Caki2 (cell line): ENCODE data around the gene SYN1. TPM values are rescaled to one million over a fixed set of nuclear protein-coding genes. Genes with fewer than 3 reads are reported as not detected.
A peak's percentile ranks its signal among the peaks of the same experiment; 100 is the strongest.
"Not testable (repeated sequence)": the region's sequence is repeated elsewhere in the genome, so short reads cannot be mapped to it uniquely, and the experiment has no call there.

Experiments
- DNase-seq: peaks from one replicate; pipeline ENCODE4 v3.0.0-alpha.2; 2015; ENCODE audit warnings: low read depth
- in situ Hi-C: cut with HindIII; loops from 2 replicates; pipeline ENCODE4 v1.10.0; 2016; ENCODE audit warnings: low sequenced_read_pairs, low pct_unique_long_range_greater_than_20kb, mixed read lengths
- total RNA-seq: library from RNA; depleted of rRNA; stranded (reverse); fragments of >200 nt; shearing (Covaris generic); gene quantifications from 2 replicates; pipeline ENCODE4 v1.2.3, GENCODE V29; 2014; ENCODE audit warnings: low replicate concordance; rRNA removed

SYN1 gene
- not detected in 2 replicates for total RNA-seq

- in situ Hi-C loops = no loop called here
- DNase-seq = peak; percentile 72
Observed at GRCh38 chrX:47619486-47620302, at the start of gene SYN1. Gene SYN1 (minus strand): TSS chrX:47619857. CDS start chrX:47619728, 129 bp downstream.

- in situ Hi-C loops, DNase-seq: not testable (repeated sequence)
Observed at GRCh38 chrX:47665797-47666196, 46.1 kb upstream of the SYN1 start.

DNA sequence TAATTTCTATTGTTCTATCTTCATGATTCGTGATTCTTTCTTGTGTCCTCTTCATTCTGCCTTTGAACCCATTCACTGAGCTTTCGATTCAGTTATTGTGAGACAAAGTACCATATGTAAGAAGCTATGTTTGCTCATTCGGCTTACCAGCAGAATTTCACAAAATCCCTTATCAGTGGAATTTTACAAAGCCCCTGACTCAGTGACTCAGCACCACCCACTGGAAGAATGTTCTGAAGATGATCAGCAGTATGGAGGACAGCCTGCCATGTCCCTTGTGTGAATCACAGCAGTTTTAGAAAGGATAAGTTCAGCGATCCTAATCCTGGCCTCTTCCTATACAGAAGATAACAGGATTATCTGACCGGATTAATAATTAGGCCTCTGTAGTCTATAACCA lies 45.1 kb upstream of the SYN1 start:
- in situ Hi-C loops = no loop called here

DNA sequence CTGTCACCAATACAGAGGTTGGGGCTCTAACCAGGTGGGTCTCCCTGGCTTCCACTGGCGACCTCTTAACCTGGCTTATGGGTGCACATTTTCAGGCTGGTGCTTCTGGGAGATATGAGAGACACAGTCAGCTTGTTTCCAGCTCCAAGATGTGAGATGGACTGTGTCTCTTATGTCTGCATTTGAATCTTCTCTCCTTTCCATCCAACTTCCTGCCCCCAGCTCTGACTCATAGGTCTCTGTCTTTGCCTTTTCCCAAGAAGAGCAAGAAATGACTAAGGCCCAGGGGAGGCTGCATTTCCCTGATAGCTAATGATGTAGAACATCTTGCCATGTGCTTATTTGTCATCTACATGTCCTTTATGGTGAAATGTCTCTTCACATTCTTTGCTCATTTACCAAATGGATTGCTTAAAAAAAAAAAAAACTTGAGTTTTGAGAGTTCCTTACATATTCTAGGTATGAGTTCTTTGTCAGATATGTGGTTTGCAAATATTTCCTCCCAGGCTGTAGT lies 42.5 kb upstream of the SYN1 start:
- peak; percentile 78 for DNase-seq
- in situ Hi-C loops = no loop called here

More for the DNA sequence above, 45.1 kb upstream of the SYN1 start:
- no peak for DNase-seq

GRCh38 chrX:47661539-47661938 lies 41.9 kb upstream of the SYN1 start:
- no peak for DNase-seq
- in situ Hi-C loops = no loop called here

GRCh38 chrX:47659421-47659726 lies 39.7 kb upstream of the SYN1 start:
- in situ Hi-C loops = no loop called here
- DNase-seq = no peak

DNA sequence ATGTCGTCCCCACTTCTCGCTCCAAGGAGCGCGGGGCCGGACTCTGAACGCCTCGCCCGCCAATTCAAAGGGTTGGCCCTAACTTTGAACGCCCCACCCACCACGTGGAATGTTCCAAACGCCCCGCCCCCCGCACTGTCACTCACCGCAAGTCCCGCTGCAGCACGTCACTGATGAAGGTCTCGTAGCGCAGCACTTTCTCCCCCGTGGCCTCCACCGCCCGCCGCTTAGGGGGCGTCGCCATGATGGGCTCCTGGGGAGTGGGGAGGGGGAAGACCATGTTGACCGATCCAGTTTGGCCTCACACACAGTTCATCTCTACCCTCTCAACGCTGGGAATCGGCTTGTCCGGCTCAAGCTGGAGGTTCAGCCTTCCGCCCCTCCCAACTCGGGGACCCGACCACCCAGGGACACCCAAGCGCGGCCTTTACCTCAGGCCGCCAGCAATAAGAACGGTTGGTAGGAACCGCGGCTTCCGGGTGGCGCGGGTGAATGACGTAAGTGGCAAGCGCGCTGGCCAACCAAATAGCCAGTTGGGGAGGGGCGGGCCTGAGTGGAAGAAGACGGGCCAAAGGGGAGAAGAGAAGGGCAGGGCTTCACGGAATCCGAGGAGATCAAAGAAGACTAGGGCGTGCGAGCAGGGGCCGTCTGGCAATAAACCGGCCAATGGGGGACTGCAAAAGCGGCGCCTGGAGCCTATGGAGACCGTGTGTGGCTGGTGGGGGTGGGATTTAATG lies 39.2 kb upstream of the SYN1 start, which contains the start of gene UXT:
Gene UXT, minus strand, starts transcription at position 497 of the 737 bp plus-strand sequence. Its CDS starts 253 bp downstream, at position 244.
- in situ Hi-C loops = no loop called here
- DNase-seq = peak; percentile 95

DNA sequence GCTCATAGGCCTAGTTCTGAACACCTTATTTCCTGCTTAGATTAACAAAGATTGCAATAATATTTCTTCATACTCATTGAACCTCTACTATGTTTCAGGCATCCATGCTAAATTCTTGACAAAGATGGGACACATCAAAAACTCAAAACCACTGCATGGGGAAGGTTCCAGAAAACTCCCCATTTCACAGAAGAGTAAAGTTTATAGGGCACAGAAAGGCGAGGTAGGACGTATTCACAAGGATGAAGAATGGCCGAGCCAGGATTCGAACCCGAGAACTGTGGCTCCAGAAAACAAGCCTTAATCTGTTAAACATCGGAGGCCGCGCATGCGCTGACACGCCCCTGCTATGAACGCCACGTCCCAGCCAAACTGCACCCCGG lies 38.6 kb upstream of the SYN1 start:
- no peak for DNase-seq
- in situ Hi-C loops = no loop called here

DNA sequence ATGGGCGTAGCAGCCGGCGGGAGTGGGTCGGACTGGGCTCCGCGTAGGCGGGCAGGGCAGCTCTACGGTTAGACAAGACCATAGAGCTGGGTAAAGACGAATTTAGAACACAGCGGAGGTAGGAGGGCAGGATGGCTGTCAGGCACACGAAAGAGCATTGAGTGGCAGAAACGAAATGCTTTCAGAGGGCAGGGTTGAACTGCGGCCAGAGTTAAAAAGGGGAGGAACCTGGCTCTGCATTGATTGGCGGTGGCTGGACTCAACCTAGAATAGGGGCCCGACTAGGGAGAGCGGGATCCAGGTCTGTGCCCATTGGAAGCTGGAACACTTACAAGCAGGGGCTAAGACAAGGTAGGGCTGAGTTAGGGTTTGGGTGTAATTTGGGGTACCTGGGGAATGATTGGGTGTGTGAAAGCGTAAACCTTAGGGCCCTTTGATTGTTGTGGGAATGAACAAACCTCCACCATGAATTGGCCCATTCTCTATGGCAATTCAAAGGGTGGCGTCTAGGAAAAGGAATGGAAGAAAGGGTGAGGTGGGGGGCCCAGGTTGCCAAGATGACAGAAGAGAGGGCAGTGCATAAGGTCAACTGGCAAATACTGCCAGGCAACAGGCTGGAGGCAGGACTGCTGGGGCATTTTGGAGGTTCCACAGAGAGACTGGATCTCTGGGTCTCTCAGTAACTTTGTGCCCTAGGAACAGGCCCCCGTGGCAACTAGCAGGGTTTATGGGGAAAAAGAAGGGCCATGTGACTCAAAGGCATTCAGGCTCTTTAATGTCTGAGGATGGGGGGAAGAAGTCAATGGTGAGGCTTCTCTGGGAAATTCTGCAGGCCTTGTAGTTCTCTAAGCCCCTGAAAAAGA lies 31.6 kb upstream of the SYN1 start:
- in situ Hi-C loops = no loop called here
- no peak for DNase-seq

GRCh38 chrX:47650164-47651042 lies 30.7 kb upstream of the SYN1 start, which contains the start of gene ELK1:
Gene ELK1 (minus strand): TSS chrX:47650563. CDS start chrX:47641441, 9,122 bp downstream.
- DNase-seq = peak; percentile 98
- in situ Hi-C loops = no loop called here

GRCh38 chrX:47649781-47650163 lies 30.1 kb upstream of the SYN1 start:
- in situ Hi-C loops = no loop called here
- no peak for DNase-seq

GRCh38 chrX:47649271-47649670 lies 29.6 kb upstream of the SYN1 start:
- DNase-seq = no peak
- in situ Hi-C loops = no loop called here

DNA sequence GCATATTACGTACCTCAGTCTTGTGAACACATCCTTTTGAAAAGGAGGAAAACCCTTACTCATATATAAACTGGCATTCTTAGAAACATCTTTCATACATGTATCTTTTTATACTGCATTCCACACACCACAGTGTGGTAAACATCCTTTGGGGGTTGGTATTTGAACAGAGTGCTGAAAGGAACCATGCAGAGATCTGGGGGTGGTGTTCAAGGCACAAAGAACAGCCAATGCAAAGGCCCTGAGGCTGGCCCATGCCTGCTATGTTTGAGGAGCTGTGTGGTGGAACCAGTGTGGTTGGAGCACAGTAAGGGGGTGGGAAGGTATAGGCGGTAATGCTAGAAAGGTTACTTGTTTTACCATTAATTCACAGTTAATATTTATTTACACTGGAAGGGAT lies 28.7 kb upstream of the SYN1 start:
- no peak for DNase-seq
- in situ Hi-C loops = no loop called here

- DNase-seq = no peak
- in situ Hi-C loops = no loop called here
Observed at GRCh38 chrX:47646636-47647035, 27.0 kb upstream of the SYN1 start.

DNA sequence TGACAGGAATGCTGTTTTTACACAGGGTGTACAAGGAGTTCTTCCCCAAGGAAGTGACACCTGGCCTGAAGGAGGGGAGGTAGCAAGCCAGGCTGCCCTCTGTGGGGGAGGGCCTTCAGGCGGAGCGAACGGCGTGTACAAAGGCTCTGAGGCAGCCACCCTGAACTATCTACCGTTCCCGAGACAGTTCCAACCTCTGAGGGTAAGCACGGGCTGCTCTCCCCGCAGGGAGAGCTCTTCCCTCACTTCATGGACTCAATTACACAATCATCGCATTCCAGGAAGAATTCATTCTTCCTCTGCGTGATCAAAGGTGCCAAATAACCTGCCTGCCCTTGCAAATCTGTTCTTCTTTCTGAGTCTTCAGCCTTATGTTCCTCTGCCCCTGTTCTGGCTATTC lies 25.9 kb upstream of the SYN1 start:
- no peak for DNase-seq
- in situ Hi-C loops = no loop called here

DNA sequence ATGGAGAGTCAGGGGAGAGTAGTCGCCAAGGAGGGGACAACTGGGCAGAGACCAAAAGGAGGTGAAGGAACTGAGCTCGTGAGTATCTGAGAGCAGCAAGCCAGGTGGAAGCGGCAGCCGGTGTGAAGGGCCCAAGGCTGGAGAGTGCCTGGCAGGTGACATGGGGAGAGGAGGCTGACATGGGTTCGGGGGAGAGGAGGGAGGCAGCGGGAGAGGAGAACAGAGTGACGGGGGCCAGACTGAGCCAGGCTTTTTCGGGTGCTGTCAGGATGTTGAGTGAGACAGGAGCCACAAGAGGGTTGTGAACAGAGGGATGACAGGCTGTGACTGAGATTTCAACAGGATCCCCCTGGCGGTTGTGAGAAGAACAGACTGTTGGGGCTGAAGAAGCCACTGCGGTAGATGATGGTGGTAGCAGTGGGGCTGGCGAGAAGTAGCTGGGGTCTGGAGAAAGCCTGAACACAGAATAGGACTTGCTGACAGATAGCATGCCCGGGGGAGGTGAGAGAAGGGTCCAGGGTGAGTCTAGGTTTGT lies 25.0 kb upstream of the SYN1 start:
- in situ Hi-C loops = no loop called here
- DNase-seq = no peak

DNA sequence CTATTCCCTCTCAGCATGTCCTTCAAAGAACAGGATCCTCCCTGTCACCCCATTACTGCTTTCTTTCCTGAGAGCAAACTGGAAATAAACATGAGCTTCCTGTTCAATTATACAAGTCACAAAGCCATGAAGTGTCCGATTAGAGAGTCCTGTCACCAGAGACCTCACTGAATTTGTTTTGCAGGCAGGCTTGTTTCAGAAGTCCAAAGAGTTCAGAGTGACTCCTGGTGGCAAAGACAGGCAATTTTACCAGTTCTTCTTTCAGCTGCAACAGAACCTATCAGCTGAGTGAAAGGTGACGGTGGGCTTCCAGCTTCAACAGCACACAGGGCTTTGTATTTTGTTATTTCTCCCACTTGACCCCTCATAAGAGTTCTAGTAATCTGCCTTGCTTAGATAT lies 24.3 kb upstream of the SYN1 start:
- in situ Hi-C loops = no loop called here
- no peak for DNase-seq
